ENCODE data around the gene TTLL11.

TTLL11 gene

DNA sequence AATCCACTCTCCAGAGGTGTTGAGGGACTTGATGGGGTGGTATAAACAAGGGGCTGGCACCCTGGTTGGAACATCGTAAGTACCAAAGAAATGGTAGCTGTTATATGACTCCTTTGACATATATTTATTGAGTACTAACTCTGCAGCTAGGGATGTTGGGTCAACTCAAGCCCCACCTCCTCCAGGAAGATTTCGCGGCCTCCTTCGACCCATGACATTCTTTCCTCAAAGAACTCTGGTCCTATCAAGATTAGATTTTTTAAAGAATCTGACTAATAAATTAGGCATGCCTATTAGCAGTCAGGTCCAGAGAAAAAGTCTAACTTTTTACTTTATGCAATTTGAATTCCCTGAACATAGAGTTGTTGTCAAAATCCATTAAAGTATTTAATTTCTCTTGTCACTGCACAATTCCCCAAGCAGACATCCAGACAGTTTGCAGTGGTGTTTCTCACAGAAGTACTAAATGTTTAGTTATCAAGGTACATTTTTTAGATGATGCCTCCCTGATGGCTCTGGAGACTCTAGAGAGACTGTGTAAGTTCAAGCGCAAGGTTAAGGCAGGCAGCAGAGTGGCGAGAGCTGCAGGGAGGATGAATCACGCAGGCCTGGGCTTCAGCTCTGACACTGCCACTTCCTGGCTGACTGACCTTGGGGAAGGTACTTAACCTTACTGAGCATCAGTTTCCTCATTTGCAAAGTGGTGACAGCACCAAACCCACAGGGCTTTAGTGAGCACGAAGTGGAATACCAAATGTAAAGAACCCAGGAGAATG, 209.6 kb downstream of the TTLL11 start:
- no peak for DNase-seq (ENCODE audit: low read depth, low spot score)

- no peak for DNase-seq (ENCODE audit: low read depth, low spot score)
Measured at GRCh38 chr9:121881920-121882500, 211.1 kb downstream of the TTLL11 start.

DNA sequence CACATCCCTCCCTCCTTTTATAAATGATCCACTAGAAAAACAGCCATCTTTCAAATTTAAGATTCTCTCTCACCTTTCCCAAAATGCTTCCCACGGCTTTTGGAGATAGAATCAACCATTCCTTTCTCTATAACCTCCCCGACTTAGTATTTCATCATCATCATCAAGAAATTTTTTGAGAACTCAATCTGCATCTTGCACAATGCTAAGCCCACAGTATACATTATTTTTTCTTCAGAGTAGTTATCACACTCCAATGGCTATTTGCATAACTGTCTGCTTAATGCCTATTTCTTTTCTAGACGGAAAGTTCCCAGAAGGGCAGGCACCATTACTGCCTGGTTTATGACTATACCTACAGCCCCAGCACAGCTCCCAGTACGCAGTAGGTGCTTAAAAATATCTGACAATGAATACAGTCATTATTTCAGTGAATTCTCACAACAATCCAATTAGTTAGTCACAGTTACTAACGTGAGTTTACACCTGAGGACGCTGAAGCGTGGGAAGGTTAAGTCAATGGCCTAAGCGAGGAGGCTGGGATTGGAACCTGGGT, 212.7 kb downstream of the TTLL11 start:
- DNase-seq (ENCODE audit: low read depth, low spot score) = no peak

GRCh38 chr9:121878271-121878822, 214.8 kb downstream of the TTLL11 start:
- DNase-seq (ENCODE audit: low read depth, low spot score) = no peak

DNA sequence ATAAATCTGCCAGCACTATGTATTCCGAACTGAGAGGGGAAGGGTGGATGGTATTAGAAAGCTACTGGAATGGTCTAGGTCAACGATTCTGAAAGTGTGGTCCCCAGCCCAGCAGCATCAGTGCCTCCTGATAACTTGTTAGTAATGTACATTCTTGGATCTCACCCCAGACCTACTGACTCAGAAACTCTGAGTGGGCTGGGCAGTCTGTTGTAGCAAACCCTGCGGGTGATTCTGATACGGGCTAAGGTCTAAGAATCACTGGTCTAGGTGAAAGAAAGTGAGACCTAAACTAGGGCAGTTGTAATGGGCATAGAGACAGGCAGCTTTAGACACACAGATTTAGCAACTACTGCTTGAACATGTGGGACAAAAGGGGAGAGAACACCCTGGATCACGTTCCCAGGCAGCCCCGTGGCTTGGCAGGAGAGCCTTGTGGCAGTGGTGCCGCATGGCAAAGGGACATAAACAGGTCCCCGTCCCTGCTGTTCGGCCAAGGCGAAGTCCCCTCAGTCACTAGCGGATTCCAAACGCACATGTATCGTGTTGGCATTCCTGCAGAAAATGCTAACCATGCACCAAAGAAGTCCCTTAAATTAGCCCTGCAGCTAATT, 216.3 kb downstream of the TTLL11 start:
- DNase-seq (ENCODE audit: low read depth, low spot score) = no peak

DNA sequence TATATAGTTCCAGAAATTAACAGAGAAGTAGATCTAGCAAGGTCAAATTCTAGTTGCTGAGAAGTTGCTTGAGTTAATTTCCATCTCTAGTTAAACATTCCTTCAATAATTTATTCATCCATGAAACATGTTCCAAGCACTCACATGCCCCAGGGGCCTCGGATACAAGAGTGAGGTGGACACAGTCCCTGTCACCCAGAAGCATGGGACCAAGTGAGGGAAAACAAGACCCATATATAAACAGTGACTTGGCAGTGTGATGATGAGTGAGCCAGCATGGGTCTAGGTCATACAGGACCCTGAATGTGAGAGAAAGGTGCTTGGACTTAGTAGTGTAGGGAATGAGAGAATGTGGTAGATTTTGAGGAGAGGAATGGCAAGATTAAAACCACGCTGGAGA, 216.9 kb downstream of the TTLL11 start:
- DNase-seq (ENCODE audit: low read depth, low spot score) = no peak

DNA sequence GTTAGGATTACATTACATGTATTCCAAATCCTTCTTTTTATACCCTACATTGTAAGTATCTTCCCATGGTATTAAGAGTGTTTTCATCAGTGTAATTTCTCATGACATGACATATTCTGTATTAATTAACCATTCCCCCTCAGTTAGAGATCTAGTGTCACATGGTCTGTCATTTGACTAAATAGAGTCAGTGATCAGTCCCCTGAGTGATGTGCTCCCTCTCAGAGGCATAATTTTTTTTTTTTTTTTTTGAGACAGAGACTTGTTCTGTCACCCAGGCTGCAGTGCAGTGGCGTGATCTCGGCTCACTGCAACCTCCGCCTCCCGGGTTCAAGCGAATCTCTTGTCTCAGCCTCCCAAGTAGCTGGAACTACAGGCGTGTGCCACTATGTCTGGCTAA, 218.6 kb downstream of the TTLL11 start:
- no peak for DNase-seq (ENCODE audit: low read depth, low spot score)

- DNase-seq (ENCODE audit: low read depth, low spot score) = no peak
Measured at GRCh38 chr9:121871431-121872025, 221.6 kb downstream of the TTLL11 start.

DNA sequence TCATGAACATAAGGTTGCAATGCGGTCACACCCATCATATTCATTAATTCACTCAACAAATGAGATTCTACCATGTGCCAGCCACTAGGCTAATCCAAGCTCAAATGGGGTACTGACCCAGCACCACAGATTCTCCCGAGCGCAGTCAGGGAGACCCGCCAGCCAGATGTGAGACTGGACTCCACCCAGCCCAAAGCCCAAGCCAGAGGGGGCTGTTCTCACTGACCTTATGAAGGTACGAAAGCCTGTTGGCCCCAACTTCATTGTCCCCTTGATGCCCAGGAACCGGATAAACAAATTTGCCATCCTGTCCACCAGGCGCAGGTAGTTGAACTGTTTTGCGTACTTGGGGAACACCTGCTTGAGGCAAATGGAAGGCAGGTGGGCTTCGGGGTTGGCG, 222.8 kb downstream of the TTLL11 start:
- no peak for DNase-seq (ENCODE audit: low read depth, low spot score)

GRCh38 chr9:121868626-121869025, 224.5 kb downstream of the TTLL11 start:
- DNase-seq (ENCODE audit: low read depth, low spot score) = no peak

DNA sequence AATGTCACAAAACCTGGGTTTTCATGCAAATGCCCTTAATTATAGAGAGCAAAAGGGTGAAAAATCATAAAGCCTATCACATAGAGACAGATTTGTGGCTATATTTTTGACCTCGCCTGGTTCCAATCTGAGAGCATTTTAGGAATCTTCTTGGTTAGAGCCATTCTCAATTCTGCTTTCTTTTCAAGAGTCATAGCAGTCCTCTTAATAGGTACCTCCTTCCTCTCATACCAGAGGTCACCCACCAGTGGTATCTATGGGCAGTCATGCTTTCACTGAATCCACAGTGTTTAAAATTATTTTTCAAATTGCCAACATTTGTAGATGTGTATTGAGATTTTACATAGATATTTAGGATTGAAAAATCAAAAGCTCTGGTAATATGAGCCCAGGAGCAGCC, 226.2 kb downstream of the TTLL11 start:
- DNase-seq (ENCODE audit: low read depth, low spot score) = no peak

DNA sequence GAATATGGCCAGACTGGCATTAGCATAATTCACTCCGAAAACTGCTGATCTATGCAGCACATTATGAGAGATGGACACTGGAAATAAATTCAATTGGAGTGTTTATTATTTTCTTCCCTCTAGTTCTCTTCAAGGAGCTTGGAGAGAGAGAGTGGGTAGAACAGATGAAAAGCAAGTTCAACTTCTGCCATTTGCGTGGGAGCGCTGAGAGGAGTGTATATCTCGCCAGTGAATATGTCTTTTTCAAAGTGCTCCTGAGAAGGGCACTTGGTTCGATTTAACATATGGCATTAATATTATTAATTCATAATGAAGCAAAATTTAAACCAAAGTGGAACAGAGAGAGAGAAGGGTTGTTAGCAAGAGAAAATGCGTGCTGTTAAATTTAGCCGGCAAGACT, 227.2 kb downstream of the TTLL11 start:
- no peak for DNase-seq (ENCODE audit: low read depth, low spot score)

GRCh38 chr9:121865060-121865459, 228.0 kb downstream of the TTLL11 start:
- no peak for DNase-seq (ENCODE audit: low read depth, low spot score)

GRCh38 chr9:121863955-121864354, 229.2 kb downstream of the TTLL11 start:
- DNase-seq (ENCODE audit: low read depth, low spot score) = no peak

DNA sequence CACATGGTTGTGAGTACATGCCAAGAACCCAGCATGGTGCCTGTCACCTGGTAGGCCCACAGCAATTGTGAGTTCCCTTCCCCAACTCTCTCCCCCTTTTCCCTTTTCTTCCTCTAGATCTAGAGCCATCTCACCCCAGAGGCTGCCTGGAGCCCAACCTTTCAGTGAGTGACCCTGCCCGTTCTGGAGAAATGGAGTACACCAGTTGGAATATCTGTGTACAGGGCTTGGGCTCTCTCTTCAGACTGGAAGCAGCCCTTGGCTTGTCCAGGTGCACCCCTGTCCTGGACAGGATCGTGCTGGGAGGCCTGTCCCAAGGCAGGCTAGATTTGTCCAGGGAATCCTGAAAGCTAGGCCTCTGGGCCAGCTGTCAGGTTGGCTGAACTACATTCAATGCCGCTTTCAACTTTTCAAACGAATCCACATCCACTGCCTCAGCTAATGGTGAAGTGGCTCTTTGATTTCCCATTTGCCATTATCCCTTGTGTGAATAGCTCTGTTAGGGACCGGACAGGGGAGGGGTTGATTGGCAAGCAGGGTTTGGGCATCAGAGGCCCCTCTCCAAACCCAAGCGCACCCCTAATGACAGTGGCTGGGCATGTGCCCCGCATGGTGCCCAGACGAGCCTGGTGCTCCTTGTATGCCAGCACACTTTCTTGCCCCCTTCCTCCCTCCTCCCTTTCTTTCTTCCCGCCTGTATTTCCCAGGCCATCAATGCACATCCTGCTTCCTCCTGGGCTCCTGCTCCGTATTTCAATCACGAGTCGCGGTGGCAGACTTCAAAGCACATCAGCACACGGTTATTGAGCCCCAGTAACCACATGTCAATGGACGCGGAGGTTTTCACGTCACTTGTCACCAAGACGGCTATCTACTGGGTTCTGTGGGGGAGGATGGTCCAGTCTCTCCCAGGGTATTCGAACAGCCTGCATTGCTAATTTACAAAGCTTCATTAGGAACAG, 230.5 kb downstream of the TTLL11 start:
- no peak for DNase-seq (ENCODE audit: low read depth, low spot score)

GRCh38 chr9:121861501-121862180, 231.5 kb downstream of the TTLL11 start:
- no peak for DNase-seq (ENCODE audit: low read depth, low spot score)

DNA sequence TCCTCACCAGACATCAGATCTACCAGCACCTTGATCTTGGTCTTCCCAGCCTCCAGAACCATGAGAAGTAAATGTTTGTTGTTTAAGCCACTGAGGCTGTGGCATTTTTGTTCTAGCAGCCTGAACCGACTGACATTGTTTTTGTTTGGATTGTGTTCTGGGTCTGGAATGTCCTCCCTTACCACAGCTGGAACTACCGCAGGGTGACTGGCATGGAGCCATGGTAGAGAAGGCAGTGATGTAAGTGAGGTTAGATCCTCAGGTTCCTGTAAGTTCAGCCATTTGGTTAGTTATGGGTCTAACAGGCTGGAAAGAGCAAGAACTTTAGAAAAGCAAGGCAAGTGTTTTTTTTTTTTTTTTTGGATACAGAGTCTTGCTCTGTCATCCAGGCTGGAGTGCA, 232.4 kb downstream of the TTLL11 start:
- DNase-seq (ENCODE audit: low read depth, low spot score) = no peak

- no peak for DNase-seq (ENCODE audit: low read depth, low spot score)
Measured at GRCh38 chr9:121860213-121860612, 232.9 kb downstream of the TTLL11 start.

DNA sequence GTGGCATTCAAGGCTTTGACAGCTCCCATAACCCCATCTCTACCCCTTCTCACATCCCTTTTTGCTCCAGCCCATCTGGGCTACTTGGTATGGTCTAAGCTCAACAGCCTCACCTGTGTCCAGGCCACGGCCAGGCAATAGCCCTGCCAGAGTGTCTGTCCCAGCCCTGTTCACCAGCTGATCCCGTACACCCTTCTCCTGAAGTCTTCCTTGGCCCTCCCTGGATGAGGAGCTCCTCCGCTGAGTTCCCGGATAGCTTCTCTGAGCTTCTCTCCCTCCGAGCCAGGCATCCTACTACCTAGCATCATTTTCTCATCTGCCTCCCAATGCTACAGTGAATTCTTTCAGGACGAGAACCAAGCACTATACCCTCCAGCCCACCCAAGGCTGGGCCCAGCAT, 233.5 kb downstream of the TTLL11 start:
- no peak for DNase-seq (ENCODE audit: low read depth, low spot score)

- no peak for DNase-seq (ENCODE audit: low read depth, low spot score)
Measured at GRCh38 chr9:121858788-121859187, 234.3 kb downstream of the TTLL11 start.
